ES-I3 (cell line): ENCODE measurements around the gene SNRK.

Source experiments
- H3K36me3 ChIP-seq: 2 replicates; pipeline ENCODE4 v1.6.1; 2013; ENCODE audit warnings: mild to moderate bottlenecking, low read length, control low read depth, moderate library complexity; ENCODE audit not compliant: insufficient read depth
- H3K4me1 ChIP-seq: 2 replicates; pipeline ENCODE4 v1.6.1; 2013; ENCODE audit warnings: mild to moderate bottlenecking, control low read depth, low read length; ENCODE audit not compliant: insufficient read depth
- H3K9ac ChIP-seq: 2 replicates; pipeline ENCODE4 v1.6.1; 2013; ENCODE audit warnings: low read depth, mild to moderate bottlenecking, low read length, moderate library complexity
- H3K9me3 ChIP-seq: 2 replicates; pipeline ENCODE4 v1.6.1; 2013; ENCODE audit warnings: mild to moderate bottlenecking, low read length, moderate library complexity; ENCODE audit not compliant: control insufficient read depth, insufficient read depth

Gene SNRK

DNA sequence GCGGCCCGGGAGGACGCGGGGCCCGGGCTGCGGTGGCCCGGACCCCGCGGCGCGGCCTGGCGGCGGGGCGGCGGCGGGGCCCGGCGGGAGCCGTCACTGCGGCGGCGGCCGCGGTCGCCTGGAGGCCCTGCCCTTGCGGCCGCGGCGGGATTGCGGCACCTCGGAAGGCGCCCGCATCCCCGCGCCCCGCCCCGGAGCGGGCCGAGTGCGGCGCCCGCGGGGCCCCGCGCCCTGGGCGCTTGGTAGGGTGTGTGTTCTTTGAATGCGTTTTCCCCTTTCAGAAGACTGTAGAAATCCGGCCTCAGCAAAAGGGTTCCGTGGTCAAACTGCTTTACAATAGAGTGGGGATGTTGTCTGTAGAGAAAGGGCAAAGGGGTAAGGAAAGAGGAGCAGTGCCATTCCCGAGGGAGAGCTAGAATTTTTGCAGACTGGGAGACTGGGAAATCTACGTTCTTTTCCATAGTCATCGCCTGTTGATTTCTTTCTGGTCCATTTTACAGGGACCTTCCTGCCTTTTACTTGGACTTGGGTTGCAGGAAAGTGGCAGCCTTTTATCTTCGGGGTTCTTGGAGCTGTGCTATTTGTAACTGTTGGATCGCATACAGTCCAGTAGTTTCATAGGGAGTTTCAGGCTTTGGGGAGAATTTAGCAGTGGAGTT lies 630 bp downstream of the SNRK start:
- H3K9ac ChIP-seq = peak overlapping the region; percentile 86
- H3K36me3 ChIP-seq = no peaks in the 10 kb centered on the region
- no peaks in the 10 kb centered on the region for H3K9me3 ChIP-seq
- peaks cover 15% of the 10 kb centered on the region for H3K4me1 ChIP-seq

DNA sequence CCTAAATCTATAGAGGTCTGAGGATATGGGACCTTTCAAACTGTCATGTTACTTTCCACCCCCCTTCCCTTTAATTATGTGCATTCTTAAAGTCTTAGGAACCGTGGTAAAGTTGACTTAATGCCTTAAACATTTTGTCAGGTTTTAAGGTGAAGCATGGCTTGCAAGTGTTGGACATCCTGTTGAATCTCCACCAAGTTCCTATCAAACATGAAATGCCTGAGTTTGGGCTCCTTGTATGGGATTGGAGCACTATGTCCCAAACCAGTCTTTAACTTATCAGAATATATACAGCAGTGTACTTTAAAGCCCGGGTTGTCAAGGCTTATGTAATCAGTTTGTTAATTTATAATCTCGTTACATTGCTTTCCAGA lies 1.1 kb downstream of the SNRK start:
- Histone ChIP-seq H3K36me3 (no peaks in the 10 kb centered on the region), H3K4me1 (peaks cover 15% of the 10 kb centered on the region), H3K9me3 (no peaks in the 10 kb centered on the region), H3K9ac (peak overlapping the region; percentile 86)

DNA sequence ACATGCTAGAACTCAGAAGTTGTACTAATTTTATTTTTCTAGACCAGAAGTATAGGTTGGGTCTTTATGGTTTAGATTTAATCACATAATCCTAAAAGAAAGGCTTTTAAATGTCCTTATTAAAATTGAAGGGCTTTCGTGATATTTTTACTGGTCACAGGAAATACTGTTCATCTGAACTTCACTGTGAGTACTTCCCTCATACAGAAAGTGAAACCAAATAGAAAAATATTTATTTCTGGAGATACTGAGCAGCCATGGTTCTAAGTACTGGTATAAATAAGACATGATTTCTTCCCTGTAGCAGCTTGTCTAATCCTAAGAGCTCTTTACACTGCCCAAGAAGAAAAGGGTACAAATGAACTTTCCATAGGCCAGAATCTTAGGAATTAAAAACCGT lies 2.0 kb downstream of the SNRK start:
- Histone ChIP-seq H3K36me3 (no peaks in the 10 kb centered on the region), H3K9me3 (no peaks in the 10 kb centered on the region), H3K9ac (no peak overlapping the region), H3K4me1 (peaks cover 15% of the 10 kb centered on the region)

DNA sequence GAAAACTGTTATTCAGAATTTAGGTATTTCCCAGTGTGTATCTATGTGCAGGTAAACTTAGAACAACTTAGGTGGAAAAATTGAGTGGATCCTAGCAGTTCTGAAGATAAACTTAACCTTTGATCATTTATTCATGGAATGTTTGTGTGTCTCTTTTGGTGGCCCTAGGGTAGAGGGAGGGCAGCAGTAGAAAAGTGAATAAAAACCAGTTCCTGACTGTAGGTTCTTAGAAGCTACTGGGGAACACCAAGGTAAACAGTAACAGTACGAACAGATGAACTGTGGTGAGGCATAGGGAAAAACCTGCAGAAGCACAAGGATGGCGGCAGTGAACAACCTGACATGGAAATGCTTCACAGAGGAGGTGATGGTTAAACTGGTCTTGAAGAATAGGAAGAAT lies 2.5 kb downstream of the SNRK start:
- H3K36me3 ChIP-seq = no peaks in the 10 kb centered on the region
- H3K4me1 ChIP-seq = peaks cover 15% of the 10 kb centered on the region
- no peak overlapping the region for H3K9ac ChIP-seq
- H3K9me3 ChIP-seq = no peaks in the 10 kb centered on the region

DNA sequence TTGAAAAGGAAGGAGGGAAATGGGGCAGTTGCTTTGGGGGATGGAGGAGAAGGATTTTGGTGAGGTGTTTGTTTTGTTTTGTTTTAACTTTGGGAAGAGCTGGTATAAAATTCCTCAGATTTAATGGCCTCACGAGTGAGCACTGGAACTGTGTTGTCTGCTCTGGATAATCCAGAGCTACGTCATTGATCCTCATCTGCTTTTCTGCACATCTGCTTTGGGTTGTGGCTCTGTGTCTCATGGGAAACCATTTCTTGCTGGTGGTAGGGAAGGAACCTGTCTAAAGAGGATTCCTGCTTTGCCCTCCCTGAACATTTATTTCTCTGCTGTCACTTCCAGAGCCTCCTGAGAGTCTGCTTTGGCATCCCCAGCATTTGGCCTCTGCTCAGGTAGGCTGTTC lies 3.1 kb downstream of the SNRK start:
- no peak overlapping the region for H3K9ac ChIP-seq
- no peaks in the 10 kb centered on the region for H3K9me3 ChIP-seq
- H3K4me1 ChIP-seq = peaks cover 15% of the 10 kb centered on the region
- H3K36me3 ChIP-seq = no peaks in the 10 kb centered on the region

DNA sequence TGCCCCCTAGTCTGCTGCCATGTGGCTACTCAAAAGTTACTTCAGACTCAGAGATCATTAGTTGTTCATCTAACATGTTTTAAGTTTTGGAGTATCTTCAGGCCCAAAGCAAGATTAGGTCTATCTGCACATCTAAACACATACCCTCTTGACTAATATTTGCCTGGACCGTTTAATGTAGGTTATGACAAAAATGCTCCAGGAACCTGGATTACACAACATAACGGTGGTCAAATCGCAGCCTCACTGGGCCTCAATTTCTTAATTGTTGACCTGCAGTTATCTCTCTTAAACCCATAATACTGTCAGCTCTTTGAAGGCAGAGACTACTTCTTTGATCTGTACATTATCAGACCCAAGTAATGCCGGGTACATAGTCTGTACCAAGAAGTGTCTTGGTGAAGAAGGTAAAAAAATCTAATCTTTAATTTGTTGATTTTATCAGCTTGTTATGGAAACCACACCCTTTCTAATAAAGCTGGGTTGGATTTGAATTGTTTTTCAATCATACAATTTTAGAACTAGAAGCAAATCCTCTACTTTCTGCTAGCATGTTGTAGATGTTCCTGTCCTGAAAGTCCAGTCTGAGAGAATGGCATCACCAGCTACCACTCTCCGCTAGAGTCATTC lies 3.6 kb downstream of the SNRK start:
- H3K9ac ChIP-seq = no peak overlapping the region
- no peaks in the 10 kb centered on the region for H3K36me3 ChIP-seq
- peaks cover 14% of the 10 kb centered on the region for H3K4me1 ChIP-seq
- no peaks in the 10 kb centered on the region for H3K9me3 ChIP-seq

DNA sequence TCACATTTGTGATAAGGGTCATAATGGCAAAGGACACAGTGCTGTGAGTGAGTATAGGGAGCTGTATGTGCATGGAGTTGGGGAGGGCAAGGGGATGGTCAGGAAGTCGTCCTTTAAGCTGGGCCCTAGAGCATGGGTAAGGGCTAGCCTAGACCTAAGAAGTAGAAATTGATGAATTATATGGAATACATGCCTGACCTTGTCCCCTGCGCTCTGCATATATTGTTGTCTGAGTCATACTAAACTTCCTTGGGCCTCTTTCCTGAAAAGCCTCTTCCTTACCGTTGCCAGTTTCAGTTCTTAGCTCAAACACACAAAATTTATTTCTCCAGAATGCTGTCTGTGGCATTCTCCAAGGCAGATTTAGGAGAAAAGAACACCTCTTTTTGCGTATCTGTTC lies 4.6 kb downstream of the SNRK start:
- Histone ChIP-seq H3K9ac (no peak overlapping the region), H3K36me3 (no peaks in the 10 kb centered on the region), H3K9me3 (no peaks in the 10 kb centered on the region), H3K4me1 (peaks cover 8% of the 10 kb centered on the region)

DNA sequence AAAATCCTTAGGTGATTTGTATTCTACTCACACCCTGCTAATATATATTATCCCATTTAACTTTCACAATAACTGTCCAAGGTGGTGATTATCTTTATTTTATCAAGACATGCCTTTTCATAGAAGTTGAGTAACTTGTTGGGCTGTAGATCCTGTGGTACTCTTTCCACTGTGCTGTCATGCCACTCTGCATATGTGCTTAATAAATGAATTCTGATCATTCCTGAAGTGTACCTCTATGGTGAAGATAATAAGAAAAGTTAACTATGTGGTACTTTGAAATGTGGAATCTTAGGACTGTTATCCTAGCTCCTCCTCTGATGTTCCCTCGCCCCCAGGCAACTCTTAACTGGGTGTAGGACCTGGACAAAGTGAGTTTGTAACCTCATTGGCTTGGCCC lies 5.2 kb downstream of the SNRK start:
- Histone ChIP-seq H3K36me3 (no peaks in the 10 kb centered on the region), H3K4me1 (peaks cover 10% of the 10 kb centered on the region), H3K9me3 (no peaks in the 10 kb centered on the region), H3K9ac (no peak overlapping the region)

DNA sequence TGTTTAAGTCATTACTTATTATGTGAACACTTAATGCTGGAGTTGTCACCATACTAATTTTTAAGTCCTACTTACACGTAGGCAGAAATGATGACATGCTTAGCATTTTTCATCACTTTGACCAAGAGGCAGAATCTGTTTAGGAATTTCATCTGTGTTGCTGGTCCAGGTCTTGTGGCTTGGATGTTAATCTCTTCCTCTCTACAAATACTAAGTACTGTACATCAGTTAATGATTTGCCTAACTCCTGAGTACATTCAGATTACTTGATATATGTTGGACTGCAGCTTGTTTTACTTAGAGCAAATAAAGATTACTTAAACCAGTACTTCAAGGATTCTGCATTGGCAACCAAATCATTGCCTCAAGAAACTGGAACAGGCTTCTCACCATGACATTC lies 8.6 kb downstream of the SNRK start:
- Histone ChIP-seq H3K4me1 (0 out of 2 replicates have a peak, but pooled peaks cover 5% of the 10 kb centered on the region), H3K9ac (no peak overlapping the region), H3K9me3 (no peaks in the 10 kb centered on the region), H3K36me3 (no peaks in the 10 kb centered on the region)

DNA sequence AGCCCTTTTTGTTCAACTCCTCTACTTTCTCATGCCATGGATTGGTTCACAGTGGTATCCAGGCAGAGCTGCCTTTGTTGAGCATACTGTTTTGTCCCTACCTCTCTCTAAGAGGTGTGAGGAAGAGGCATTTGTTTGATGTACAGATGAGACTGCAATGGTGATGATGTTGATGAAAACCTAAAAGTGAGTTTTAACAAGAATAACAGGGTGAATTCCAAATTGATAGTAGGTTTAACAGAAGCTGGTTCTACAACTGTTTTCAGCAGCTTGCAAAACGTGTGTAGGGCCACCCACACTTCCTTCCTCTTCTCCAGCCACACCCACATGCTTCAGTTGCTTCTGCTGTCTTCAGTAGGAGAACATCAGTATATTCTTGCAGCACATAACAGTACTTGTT lies 10.2 kb downstream of the SNRK start:
- Histone ChIP-seq H3K9me3 (no peaks in the 10 kb centered on the region), H3K4me1 (0 out of 2 replicates have a peak, but pooled peaks cover 5% of the 10 kb centered on the region), H3K9ac (no peak overlapping the region), H3K36me3 (no peaks in the 10 kb centered on the region)

DNA sequence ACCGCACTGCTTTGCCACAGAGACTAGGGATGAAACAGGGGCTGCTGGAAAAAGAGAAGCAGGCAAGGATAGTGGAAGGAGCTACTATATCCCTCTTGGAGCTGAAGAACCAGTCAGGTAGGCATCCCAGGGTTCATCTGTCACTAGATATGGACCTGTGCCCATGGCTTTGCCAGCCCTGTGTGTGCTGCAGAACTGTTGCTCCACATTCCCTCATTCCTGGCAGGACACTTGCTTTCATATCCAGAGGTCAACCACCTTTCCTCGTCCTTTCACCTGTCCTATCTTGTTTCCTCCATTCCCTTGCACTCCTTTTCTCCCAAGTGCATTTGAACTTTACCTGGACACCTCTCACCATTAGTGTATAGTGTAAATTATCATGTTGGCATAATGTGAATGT lies 12.0 kb downstream of the SNRK start:
- H3K36me3 ChIP-seq = peaks cover 3% of the 10 kb centered on the region; the same call in 1 of the 2 replicates
- 0 out of 2 replicates have a peak, but pooled peaks cover 5% of the 10 kb centered on the region for H3K4me1 ChIP-seq
- H3K9ac ChIP-seq = no peak overlapping the region
- no peaks in the 10 kb centered on the region for H3K9me3 ChIP-seq

DNA sequence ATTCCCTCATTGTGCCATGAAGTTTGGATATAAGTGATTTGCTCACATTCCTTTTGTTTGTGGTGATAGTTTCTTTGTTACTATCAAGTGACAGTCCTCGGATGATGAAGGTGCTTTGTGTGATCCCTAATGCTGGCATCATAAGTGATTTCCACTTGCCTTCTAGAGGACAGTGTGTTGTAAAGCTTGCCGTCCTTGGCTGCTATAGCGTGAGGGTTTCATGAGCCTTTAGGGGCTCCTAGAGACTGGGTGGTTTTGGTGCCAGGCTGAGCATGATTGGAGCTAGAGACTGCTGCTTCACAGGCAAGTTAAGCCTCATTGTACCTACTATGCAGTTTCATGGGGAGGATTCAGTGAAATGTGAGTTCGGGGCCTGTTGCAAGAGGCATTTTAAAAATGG lies 12.4 kb downstream of the SNRK start:
- no peak overlapping the region for H3K9ac ChIP-seq
- H3K36me3 ChIP-seq = peaks cover 4% of the 10 kb centered on the region; the same call in 1 of the 2 replicates
- 0 out of 2 replicates have a peak, but pooled peaks cover 5% of the 10 kb centered on the region for H3K4me1 ChIP-seq
- no peaks in the 10 kb centered on the region for H3K9me3 ChIP-seq

DNA sequence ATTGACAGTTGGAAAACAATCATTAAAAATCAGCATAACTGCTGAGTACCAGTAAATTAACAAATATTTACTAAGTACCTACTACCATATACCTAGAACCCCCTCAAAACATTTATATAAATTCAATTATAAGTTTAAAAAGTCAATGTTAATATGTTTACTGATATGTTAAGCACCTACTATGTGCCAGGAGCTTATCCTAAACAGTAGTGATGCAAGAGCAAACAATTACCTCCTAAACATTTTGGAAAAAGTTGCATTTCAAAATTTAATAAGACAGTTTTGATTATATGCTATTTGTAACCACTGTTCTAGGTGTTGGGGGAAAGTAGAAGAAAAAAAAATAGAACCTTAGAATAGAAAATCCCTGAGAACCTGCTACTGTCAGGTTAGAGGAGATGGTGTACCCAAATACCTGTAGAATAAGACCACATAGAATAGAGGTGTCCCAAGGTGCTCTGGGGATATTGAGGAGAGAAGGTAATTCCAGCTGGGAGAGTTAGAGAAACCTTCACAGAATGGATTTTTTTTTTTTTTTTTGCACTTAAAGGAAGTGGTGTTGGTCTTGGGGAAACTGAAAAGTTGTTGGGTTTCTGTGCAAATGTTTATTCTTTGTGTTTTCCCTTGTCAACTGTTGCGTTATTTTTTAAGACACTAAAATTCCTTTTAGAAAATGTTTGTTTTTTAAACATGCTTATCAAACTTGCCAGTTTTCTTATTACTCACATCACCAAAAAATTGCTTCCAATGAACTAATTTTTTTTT lies 16.0 kb downstream of the SNRK start:
- no peak overlapping the region for H3K9ac ChIP-seq
- peaks cover 4% of the 10 kb centered on the region; the same call in 1 of the 2 replicates for H3K36me3 ChIP-seq
- no peaks in the 10 kb centered on the region for H3K9me3 ChIP-seq
- no peaks in the 10 kb centered on the region for H3K4me1 ChIP-seq

DNA sequence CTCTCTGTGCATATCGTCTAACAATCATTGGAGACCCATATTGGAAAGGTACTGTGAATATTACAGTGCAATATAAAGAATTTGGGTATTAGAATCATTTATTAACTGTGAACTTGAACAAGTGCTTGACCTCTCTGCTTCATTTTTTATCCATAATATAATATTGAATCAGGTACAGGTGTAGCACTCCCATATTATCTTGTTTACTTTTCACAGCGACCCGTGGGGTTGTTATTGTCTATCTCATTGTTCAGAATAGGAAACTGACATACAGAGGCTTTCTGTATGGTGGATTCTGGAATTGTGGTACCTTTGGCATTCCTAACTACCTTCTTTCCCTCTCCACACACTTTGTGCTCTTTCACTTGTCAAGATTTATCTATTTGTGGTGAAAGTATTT lies 17.8 kb downstream of the SNRK start:
- Histone ChIP-seq H3K9me3 (no peaks in the 10 kb centered on the region), H3K36me3 (peaks cover 4% of the 10 kb centered on the region; the same call in 1 of the 2 replicates)

DNA sequence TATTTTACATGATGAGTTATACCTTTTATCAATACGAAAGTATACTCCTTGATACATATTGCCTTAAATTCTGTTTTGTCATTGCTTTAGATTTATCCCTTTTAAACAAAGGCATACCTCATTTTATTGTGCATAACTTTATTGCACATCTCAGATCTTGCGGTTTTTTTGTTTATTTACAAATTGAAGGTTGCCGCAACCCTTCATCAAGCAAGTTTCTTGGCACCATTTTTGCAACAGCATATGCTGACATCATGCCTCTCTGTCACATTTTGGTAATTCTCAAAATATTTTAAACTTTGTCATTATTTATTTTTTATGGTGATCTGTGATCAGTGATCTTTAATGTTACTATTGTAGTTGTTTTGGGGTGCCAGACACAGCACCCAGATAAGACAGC lies 20.9 kb downstream of the SNRK start:
- Histone ChIP-seq H3K36me3 (peaks cover 4% of the 10 kb centered on the region; the same call in 1 of the 2 replicates), H3K9ac (no peak overlapping the region)

More for the DNA sequence above, 17.8 kb downstream of the SNRK start:
- H3K4me1 ChIP-seq = no peaks in the 10 kb centered on the region
- H3K9ac ChIP-seq = no peak overlapping the region

More for the DNA sequence above, 20.9 kb downstream of the SNRK start:
- H3K4me1 ChIP-seq = no peaks in the 10 kb centered on the region
- H3K9me3 ChIP-seq = no peaks in the 10 kb centered on the region
